Fibroblast of pulmonary artery (primary cell): ENCODE measurements around the gene SPSB1.

ENCODE experiments used
- DNase-seq: peaks from one replicate; pipeline ENCODE4 v3.0.0-alpha.2; 2010; ENCODE audit warnings: low read depth
- H3K4me3 ChIP-seq: replicated peaks from 2 replicates; pipeline ENCODE4 v1.5.1; 2011; ENCODE audit warnings: low read depth, mild to moderate bottlenecking, control low read depth, low read length, moderate library complexity
- TF ChIP-seq, protein P1 (sequence below): IDR thresholded peaks from 2 replicates; pipeline ENCODE4 v1.5.1; 2011; ENCODE audit warnings: mild to moderate bottlenecking, control low read depth, low read length, inconsistent platforms; ENCODE audit errors: missing control alignments

Gene SPSB1

DNA sequence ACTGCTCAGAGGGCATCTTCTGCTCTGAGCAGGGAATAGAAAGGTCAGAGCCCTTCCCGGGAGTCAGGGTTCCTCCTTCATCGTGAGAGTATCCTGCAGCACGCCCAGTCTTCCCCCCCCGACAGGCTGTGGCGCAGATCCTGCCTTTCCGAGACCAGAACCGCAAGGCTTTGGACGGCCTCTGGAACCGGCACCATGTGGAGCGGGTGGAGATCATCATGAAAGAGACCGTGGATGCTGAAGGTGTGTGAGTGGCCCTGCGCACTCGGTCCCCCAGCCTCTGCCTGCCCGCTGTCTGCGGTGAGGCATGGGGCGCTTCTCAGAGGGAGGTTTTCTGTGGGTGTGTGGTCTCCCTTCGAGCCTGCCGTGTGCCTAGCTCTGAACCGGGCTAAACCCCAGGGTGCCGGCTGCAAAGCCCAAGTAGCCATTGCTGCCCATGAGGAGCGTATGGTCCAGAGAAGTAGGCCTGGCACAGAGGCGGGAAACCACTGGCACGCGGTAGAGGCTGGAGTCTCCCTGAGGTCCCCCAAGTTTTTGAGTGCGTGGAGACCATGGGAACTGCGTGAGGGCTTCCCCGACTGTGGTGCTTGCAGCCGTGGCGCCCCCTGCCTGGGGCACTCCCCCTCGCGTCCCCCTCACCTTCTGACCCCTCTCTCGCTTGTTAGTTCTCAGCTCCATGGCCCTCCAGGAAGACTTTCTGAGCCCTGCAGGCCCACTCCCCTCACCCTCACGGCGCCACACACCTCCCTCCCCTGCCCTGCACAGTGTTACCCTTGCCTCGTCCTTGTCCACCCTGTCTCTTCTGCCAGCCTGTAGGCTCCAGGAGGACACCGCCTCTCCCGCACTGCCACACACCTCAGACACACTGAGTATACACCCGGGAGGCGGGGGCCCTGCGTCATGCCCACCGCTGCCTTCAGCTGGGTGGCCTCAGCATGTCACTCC, 45.6 kb upstream of the SPSB1 start:
- no peak overlapping the region for H3K4me3 ChIP-seq
- no peak for DNase-seq
- TF ChIP-seq, protein P1, sequence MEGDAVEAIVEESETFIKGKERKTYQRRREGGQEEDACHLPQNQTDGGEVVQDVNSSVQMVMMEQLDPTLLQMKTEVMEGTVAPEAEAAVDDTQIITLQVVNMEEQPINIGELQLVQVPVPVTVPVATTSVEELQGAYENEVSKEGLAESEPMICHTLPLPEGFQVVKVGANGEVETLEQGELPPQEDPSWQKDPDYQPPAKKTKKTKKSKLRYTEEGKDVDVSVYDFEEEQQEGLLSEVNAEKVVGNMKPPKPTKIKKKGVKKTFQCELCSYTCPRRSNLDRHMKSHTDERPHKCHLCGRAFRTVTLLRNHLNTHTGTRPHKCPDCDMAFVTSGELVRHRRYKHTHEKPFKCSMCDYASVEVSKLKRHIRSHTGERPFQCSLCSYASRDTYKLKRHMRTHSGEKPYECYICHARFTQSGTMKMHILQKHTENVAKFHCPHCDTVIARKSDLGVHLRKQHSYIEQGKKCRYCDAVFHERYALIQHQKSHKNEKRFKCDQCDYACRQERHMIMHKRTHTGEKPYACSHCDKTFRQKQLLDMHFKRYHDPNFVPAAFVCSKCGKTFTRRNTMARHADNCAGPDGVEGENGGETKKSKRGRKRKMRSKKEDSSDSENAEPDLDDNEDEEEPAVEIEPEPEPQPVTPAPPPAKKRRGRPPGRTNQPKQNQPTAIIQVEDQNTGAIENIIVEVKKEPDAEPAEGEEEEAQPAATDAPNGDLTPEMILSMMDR, result no peak

DNA sequence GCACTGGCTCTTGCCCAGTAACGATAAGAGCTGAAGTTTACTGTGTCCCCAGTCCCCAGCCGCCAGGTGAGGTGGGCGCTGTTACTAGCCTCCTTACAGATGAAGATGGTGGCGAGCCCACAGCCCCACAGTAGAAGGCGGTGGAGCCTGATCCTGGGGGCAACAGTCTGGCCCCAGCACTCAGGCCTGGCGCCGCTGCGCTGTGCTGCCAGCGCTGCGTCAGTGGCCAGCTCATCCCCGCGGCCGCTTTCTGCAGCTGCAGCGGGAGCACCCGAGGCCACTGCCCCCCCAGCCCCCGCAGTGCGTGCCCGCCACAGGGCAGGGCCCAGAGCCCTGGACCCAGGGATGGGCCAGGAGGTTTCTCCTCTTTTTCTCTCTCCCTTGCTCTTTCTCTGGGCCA, 44.8 kb upstream of the SPSB1 start:
- no peak for DNase-seq
- H3K4me3 ChIP-seq, result no peak overlapping the region
- TF ChIP-seq, protein P1, result no peak

DNA sequence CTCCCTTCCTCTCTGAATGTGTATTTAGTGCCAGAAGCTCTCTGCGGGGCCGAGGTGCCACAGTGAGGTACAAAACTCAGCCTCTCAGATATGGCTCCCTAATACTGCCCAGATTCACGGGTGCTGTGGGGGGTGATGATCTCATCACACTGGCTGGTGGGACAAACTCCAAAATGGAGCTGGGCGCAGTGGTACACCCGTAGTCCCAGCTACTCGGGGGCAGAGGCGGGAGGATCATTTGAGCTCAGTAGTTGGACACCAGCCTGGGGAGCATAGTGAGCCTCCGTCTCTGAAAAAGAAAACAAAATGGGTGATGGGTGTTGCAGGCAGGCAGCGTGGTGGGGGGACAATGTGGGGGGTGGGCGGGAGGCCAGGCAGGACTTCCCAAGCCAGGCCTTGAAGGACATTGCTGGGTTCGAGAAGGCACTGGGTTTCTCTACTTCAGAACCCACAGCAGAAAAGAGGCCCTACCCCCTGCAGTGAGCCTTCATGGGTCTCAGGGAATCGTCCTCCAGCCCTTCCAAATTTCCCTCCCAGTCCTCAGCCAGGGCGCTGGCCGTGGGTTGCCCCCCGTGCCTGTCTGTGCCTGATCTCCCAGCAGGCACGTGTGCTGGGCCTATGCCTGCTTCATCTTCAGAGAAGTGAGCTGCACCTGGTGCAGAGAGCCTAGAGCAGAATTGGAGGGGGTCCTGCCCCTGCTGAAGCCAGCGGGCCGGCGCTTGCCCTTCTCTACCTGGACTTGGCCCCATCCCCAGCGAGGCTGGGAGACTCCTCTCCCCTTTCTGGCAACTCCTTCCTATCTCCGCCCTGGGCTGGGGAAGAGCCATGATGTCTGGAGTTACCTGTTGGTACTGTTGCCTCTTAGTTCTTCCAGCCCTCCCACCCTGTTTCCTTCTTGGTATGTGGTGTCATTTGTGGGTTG, 44.1 kb upstream of the SPSB1 start:
- H3K4me3 ChIP-seq, result no peak overlapping the region
- no peak for DNase-seq
- TF ChIP-seq, protein P1, result no peak

DNA sequence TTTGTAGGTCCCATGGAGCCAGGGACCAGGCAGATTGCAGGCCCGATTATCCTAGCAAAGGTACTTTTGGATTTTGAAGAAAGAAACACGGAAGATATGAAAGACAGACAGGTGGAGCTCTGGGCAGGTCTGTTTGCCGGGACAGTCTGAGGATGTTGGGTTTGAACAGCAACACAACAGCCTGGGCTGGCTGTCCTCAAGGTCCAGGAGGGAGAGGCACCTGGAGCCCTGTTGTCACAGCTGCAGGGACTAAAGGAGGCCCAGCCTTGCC, 43.5 kb upstream of the SPSB1 start:
- TF ChIP-seq, protein P1, result no peak
- DNase-seq, result no peak
- H3K4me3 ChIP-seq, result no peak overlapping the region

DNA sequence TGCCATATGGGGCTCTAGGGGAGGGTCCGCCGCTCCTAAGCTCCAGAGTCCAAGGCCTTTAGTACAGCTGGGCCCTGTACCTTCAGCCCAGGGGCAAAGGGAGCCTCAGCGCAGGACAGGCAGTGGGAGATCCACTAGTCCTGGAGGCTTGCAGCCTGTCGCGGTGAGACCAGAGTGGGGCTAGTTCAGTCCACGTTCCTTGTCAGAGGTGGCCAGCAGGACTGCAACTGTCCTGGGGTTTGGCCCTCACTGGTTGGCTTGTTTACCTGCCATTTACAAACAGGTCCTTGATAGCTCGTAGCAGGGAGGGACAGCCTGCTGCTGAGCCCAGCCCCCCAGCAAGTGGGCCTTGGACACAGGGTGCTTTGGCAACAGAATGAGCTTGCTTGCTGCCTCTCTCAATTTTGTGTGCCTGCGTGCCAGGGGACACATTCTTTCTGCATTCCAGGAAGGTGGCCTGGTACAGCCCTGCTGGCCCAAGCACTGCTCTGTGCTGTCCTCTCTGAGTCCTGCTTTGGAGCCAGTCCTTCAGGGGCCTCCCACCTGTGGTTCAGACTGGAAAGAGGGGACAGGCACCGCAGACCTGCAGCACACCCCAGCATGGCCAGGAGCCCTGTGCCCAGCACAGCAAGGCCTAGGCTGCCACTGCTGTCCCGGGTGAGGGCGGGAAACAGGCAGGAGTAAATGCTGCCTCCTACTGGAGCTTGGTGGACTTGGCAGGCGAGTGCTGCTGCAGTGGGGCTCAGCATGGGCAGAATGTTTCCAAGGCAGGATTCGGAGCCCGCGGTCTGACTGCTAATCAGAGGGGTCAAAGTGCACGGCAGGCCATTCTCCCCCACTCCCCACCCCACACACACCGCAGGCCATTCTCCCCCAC, 42.9 kb upstream of the SPSB1 start:
- DNase-seq, result peak; percentile 74
- H3K4me3 ChIP-seq, result no peak overlapping the region
- TF ChIP-seq, protein P1, result peak; percentile 71

DNA sequence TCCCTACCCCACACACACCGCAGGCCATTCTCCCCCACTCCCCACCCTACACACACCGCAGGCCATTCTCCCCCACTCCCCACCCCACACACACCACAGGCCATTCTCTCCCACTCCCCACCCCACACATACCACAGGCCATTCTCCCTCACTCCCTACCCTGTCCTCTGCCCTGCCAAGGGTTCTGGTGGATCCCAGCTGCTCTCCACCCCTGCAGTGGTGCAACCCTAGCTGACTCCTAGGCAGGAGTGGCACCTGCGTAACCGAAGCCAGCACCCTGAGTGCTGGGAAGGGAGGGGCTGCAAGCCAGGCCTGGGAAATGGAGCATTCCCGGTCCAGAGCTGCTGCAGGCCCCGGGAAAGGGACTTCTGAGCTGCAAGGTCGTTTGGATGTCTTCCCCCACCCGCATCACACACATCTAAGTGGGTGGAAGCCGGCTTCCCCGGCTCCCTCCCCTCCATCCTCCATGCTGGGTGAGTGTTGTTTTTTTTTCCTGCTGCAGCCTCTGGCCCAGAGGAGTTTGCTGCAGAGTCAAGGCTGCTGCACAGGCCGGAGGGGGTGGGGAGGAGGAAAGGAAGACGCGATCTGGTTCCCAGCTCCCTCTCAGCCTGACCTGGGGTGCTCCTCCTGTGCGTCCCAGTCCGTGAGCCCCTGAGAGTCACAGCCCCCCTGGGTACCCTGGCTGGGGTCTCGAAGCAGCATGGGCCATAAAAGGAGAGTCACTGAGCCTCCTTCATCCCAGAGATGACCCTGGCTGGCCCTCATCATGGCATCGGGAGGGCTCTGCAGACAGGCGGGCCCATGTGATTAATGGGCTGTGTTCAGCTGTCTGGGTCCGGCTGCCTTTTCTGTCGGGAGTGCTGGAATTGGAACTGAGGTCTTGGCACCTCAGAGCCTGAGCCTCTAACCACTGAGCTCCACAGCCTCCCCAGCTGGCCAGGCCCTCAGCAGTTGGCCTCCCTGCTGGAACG, 42.0 kb upstream of the SPSB1 start:
- H3K4me3 ChIP-seq, result no peak overlapping the region
- DNase-seq, result peak; percentile 62
- TF ChIP-seq, protein P1, result no peak
